GM18505 (cell line): ENCODE data around the gene MATN4.

Experiments used
- ATAC-seq: cut with Tn5 transposase; IDR thresholded peaks from one replicate; pipeline ENCODE4 v1.9.1; 2021; ENCODE audit not compliant: unreplicated experiment
- POLR2A ChIP-seq: IDR thresholded peaks from 4 replicates; pipeline ENCODE4 v1.6.1; 2011; ENCODE audit warnings: borderline replicate concordance; ENCODE audit not compliant: insufficient read depth, insufficient read length; ENCODE audit errors: extremely low read depth

MATN4 gene

DNA sequence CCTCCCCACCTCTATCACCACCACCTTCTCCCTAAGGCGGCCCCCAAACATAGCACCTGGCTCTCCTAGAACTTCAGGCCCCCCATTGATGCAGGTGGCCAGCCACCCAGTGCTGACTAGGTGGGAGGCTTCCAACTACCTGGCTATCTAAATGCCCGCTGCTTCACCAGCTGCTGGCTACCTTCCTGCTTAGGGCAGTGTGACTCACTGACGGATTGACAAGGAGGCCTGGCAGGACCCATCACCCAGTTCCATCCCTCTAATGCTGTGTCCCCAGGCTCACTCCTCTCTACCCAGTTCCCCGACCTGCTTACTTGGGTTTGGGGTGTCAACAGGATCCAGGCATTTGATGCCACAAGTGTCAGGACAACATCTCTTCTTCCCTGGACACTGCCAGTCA is 54.8 kb downstream of the MATN4 start:
- no peak for ATAC-seq
- TF ChIP-seq POLR2A = no peak

DNA sequence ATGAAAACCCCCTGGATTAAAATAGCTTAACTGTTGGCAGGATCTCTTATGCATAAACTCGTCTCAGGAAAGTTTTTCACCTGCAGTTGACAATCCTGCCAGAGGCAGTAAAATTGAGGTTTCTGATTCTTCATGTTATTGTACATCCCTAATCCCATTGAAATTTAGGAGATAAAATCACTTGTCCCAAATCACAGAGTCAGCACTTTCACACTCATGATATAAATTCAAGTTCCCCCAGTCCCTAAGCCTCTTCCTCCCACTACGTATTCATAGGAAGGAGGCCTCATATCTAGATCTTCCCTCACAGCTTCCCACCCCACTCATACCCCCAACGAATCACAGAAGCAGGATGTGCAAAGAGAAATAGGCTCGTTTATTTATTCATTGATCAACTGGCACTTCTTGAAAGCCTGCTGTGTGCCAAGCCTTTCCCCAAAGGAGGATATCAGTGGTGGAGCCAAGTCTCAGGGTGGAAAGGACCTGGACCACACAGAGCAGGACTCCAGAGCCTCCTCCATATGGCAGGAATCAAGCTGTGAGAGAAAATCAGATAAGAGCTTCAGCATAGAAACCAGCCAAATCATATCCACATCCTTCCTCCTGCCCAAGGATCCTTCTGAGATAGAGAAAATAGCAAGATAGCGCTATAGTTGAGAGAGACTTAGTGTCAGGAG is 56.1 kb downstream of the MATN4 start:
- no peak for TF ChIP-seq POLR2A
- no peak for ATAC-seq

DNA sequence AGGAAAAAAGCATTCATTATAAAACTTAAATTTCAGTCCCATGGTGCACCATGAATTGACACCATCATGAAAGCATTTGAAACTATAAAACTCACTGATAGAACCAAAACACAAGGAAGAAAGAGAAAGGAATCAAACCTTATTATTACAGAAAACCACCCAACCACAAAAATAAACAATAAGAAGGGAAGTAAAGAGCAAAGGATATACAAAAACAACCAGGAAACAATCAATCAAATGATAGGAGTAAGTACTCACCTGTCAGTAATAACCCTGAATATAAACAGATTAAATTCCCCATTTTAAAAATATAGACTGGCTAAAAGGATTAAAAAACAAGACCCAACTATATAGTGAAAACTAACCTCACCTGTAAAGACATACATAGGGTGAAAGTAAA is 59.5 kb downstream of the MATN4 start:
- no peak for TF ChIP-seq POLR2A
- ATAC-seq = no peak

DNA sequence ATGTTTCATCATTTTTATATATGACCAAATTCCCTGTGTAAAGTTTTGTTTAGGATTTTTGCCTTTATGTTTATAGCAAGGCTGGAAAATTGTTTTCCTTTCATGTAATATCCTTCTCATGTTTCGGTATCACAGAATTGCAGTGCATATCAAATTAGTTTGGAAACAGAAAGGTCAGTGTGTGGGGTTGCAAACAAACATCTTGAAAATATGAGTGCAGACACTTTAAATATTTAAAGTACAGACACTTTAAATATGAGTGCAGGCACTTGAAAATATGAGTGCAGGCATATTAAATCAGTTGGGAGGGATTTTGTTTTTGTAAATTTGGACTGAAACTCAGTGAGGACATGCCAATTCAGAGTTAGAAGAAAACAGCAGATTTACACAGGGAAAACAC is 60.2 kb downstream of the MATN4 start:
- TF ChIP-seq POLR2A = no peak
- ATAC-seq = no peak

DNA sequence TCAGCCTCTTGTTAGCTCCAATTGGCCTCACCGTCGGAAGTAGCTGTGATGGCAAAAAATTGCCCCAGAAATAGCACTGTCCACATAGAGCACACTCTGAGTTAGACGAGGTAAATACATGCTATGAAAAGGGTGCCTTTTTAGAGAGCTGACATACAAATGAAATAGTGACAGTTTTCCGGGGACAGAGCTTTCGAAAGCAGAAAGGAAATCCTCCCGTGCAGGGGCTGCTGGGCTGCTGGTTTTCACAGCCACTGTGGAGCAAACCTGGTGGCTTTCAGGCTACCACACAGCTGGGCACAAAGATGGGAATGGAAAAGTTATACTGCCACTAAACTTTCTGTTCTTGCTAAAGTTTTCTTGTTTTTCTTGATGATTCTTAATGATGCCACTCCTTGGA is 62.0 kb downstream of the MATN4 start:
- no peak for ATAC-seq
- no peak for TF ChIP-seq POLR2A
